ENCODE measurements around the gene HDAC8. TPM values are rescaled to one million over a fixed set of nuclear protein-coding genes. Genes with fewer than 3 reads are reported as not detected.

The HDAC8 gene
- total RNA-seq, 1 experiment from 2014 or later = 21.4 TPM

GRCh38 chrX:72280321-72280845 lies 292.3 kb downstream of the HDAC8 start:
- Histone ChIP-seq H3K9me3 (ENCODE audit: control insufficient read depth, low read depth, low read length) (no peaks in the 10 kb centered on the region), H3K79me2 (ENCODE audit: insufficient read depth, low read length) (peaks cover 4% of the 10 kb centered on the region; the same call in 1 of the 2 replicates), H4K91ac (ENCODE audit: insufficient read length, low read depth, low read length) (no peak overlapping the region), H2AFZ (ENCODE audit: low read length) (no peak overlapping the region), H3K56ac (ENCODE audit: insufficient read length, low read depth, low read length) (no peak overlapping the region), H4K20me1 (ENCODE audit: control insufficient read depth, insufficient read depth, insufficient read length) (no peaks in the 10 kb centered on the region), H2BK12ac (ENCODE audit: insufficient read length, low read depth, low read length) (no peak overlapping the region), H3K27me3 (ENCODE audit: insufficient read depth, low read length) (no peaks in the 10 kb centered on the region), H2AK5ac (ENCODE audit: insufficient read length, low read length) (no peak overlapping the region), H2BK5ac (ENCODE audit: insufficient read length, low read length) (no peak overlapping the region), H2BK20ac (ENCODE audit: low read depth, low read length, poor library complexity, severe bottlenecking) (no peak overlapping the region), H3K27ac (ENCODE audit: insufficient read length, low read depth, low read length) (no peak overlapping the region), H3K23ac (ENCODE audit: insufficient read length, low read depth, low read length) (no peak overlapping the region), H3K18ac (ENCODE audit: insufficient read length, low read depth, low read length) (no peak overlapping the region), H3K23me2 (ENCODE audit: insufficient read length, low read depth, low read length, poor library complexity, severe bottlenecking) (no peaks in the 10 kb centered on the region), H2BK120ac (ENCODE audit: low read depth, low read length, poor library complexity, severe bottlenecking) (no peak overlapping the region), H4K5ac (ENCODE audit: insufficient read length, low read depth, low read length) (no peak overlapping the region), H3K4me2 (ENCODE audit: insufficient read depth, insufficient read length, low read length) (no peak overlapping the region), H3K79me1 (ENCODE audit: insufficient read depth, low read depth, low read length, poor library complexity, severe bottlenecking) (no peaks in the 10 kb centered on the region), H3K14ac (ENCODE audit: insufficient read depth, low read length) (no peak overlapping the region), H3K4me1 (ENCODE audit: insufficient read depth, low read length) (0 out of 2 replicates have a peak, but pooled peaks cover 2% of the 10 kb centered on the region), H4K8ac (replicated peaks; ENCODE audit: insufficient read length, low read depth, low read length) (no peak overlapping the region), H3T11ph (ENCODE audit: low read length) (no peak overlapping the region), H3K9ac (ENCODE audit: extremely low read depth, insufficient read length, low read length) (no peak overlapping the region), H3K4ac (ENCODE audit: low read depth, low read length) (no peak overlapping the region), H2BK15ac (ENCODE audit: low read depth, low read length) (no peak overlapping the region)
- no peaks in the 10 kb centered on the region; the same call in 1 of the 2 replicates for H3K27me3 Mint-ChIP-seq (ENCODE audit: low read depth)
- WGBS (ENCODE audit: extremely low coverage, insufficient read length, low lambda C conversion rate) = no CpG with 5 or more reads among the region's 5 CpGs
- peaks cover 11 to 13% of the 10 kb centered on the region in 2 experiments for H3K4me1 Mint-ChIP-seq
- peaks cover 8 to 12% (median 9%) of the 10 kb centered on the region in 3 experiments for H3K36me3 Mint-ChIP-seq (ENCODE audit: insufficient read depth in 1 of 3, low read depth in 3 of 3)
- DNase-seq = no peak
- peaks cover 37 to 38% of the 10 kb centered on the region in 2 experiments for H3K9me3 Mint-ChIP-seq
- no peak for TF ChIP-seq CTCF (conservative IDR thresholded peaks at IDR 0.05)
- H3K27ac Mint-ChIP-seq = no peak overlapping the region
- H3K4me3 Mint-ChIP-seq = no peak overlapping the region; a peak in 1 of 5 replicates

Other genes starting within 250 kb of the HDAC8 start
- gene PHKA1, start 141.5 kb upstream of the HDAC8 start, total RNA-seq (2021) = 6.5 and 6.6 TPM in 2 replicates
- gene DMRTC1B, start 204.0 kb upstream of the HDAC8 start, total RNA-seq (2021) = not detected in 2 replicates
- gene FAM236B, start 209.8 kb upstream of the HDAC8 start, total RNA-seq (2021) = not detected in 2 replicates
- gene FAM236D, start 235.4 kb upstream of the HDAC8 start, total RNA-seq (2021) = not detected in 2 replicates